Activated naive CD4-positive, alpha-beta T cell treated with anti-CD3 and anti-CD28 coated beads, Interleukin-2, amount 10 ng/mL, durations not matched to agents 7 days and 5 days (primary cell): ENCODE results near the gene IGLL1.
"Not testable (repeated sequence)": the region's sequence is repeated elsewhere in the genome, so short reads cannot be mapped to it uniquely, and the experiment has no call there.

ENCODE experiments used
- CTCF ChIA-PET: fragments of 350-600 bp; sonication (Branson Sonifier 250); formaldehyde crosslinking; loops from one replicate; lab custom pipeline; 2021; ENCODE audit warnings: antibody characterized with exemption; lab: Charles Lee
- DNase-seq: peaks from one replicate; pipeline ENCODE4 v3.0.0-alpha.2; 2020
- H3K27ac Mint-ChIP-seq: one replicate; pipeline ENCODE4 v1.8.0; 2021; ENCODE audit warnings: mild to moderate bottlenecking, moderate library complexity, mixed read lengths
- H3K27me3 Mint-ChIP-seq: one replicate; pipeline ENCODE4 v1.8.0; 2021; ENCODE audit warnings: mild to moderate bottlenecking, mixed read lengths
- H3K36me3 Mint-ChIP-seq: one replicate; pipeline ENCODE4 v1.8.0; 2021; ENCODE audit warnings: mixed read lengths
- H3K4me1 Mint-ChIP-seq: one replicate; pipeline ENCODE4 v1.8.0; 2021; ENCODE audit warnings: mixed read lengths
- H3K4me3 Mint-ChIP-seq: one replicate; pipeline ENCODE4 v1.8.0; 2021; ENCODE audit warnings: mild to moderate bottlenecking, moderate library complexity, mixed read lengths
- H3K9me3 Mint-ChIP-seq: one replicate; pipeline ENCODE4 v1.8.0; 2021; ENCODE audit warnings: mixed read lengths

Gene IGLL1

GRCh38 chr22:23579870-23580575, at the start of gene IGLL1:
IGLL1 (minus strand) TSS chr22:23580290; CDS start chr22:23580190, 100 bp downstream.
- H3K9me3 Mint-ChIP-seq = no peaks in the 10 kb centered on the region
- H3K4me1 Mint-ChIP-seq = peaks cover 8% of the 10 kb centered on the region
- H3K4me3 Mint-ChIP-seq = no peak within 1 kb of the TSS
- DNase-seq = no peak
- H3K27ac Mint-ChIP-seq = no peak within 1 kb of the TSS
- CTCF ChIA-PET = interaction anchor here (1.0 kb wide), 1 partner anchor 12 kb away, joined by 3 read pairs; no protein-coding TSS in a partner anchor
- H3K36me3 Mint-ChIP-seq = no peaks in the 10 kb centered on the region
- peaks cover 94% of the 10 kb centered on the region for H3K27me3 Mint-ChIP-seq

DNA sequence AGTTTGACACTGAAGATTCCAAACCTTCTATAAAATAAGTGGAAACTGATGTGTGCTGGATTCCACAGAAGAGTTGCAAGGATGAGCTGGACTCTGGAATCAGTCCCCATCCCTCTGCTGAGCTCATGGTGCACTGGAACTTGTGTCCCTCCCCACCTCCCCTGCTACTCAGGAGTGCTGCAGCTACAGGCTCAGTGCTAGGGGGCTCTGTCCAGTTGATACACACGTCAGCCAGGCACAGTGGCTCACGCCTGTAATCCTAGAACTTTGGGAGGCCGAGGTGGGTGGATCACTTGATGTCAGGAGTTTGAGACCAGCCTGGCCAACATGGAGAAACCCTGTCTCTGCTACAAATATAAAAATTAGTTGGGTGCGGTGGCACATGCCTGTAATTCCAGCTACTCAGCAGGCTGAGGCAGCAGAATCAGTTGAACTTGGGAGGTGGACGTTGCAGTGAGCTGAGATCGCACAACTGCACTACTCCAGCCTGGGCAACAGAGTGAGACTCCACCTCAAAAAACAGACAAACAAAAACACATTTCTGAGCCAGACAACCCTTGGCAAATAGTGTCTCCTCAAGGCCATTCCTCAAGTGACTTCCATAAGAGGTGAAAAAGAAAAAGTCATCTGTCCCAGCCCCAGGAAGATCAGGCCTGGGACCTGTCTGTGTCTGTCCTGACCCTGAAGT, 48.1 kb upstream of the IGLL1 start:
- not testable (repeated sequence) for H3K27ac Mint-ChIP-seq, H3K4me3 Mint-ChIP-seq, H3K27me3 Mint-ChIP-seq, DNase-seq, H3K4me1 Mint-ChIP-seq, H3K9me3 Mint-ChIP-seq, H3K36me3 Mint-ChIP-seq
- CTCF ChIA-PET = interaction anchor here (1.1 to 2.3 kb wide), 6 partner anchors 68 to 229 kb away, joined by 3 to 8 read pairs (median 6); partner anchors contain the start of genes C22orf15 and SLC2A11

GRCh38 chr22:23627401-23628055, 47.4 kb upstream of the IGLL1 start:
- peak; percentile 78 for DNase-seq
- not testable (repeated sequence) for H3K9me3 Mint-ChIP-seq, H3K27ac Mint-ChIP-seq, H3K36me3 Mint-ChIP-seq, H3K4me1 Mint-ChIP-seq, H3K4me3 Mint-ChIP-seq, H3K27me3 Mint-ChIP-seq
- CTCF ChIA-PET = interaction anchor here (1.1 to 2.3 kb wide), 6 partner anchors 69 to 230 kb away, joined by 3 to 8 read pairs (median 6); partner anchors contain the start of genes C22orf15 and SLC2A11

DNA sequence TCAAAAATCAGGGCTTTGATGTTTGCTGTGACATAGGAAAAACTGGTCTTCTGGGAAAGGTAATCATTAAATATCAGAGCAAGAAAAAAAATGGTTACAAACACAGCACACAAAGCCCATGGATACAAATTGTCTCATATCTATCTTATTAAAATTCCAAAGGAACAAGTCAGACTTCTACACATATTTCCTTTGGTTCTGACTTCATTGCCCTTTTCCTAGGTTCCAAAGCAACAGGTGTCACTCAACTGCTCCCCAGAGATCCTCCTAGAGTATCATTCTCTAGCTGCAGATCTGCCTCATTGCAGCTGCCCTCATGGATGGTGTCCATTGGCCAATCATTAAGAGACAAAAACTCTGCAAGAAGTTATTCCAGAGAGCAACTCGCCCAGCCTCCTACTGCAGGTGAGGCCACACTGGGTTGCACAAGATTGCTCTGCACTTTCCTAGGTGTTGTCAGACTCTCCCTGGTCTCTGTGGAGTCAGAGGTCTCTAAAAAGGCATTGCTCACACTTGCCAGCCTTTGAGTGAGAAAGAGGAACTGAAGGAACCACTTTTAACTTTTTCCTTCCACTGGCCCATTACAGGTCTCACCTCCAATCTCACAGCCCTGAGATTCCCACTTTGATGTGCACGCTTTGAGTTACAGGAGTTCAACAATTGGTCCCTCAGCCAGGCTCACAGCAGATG, 46.3 kb upstream of the IGLL1 start:
- CTCF ChIA-PET = interaction anchor here (1.5 kb wide), 1 partner anchor 223 kb away, joined by 3 read pairs; no protein-coding TSS in a partner anchor
- Mint-ChIP-seq H3K27me3 (no peaks in the 10 kb centered on the region), H3K9me3 (no peaks in the 10 kb centered on the region), H3K36me3 (no peaks in the 10 kb centered on the region), H3K4me1 (peaks cover 3% of the 10 kb centered on the region), H3K27ac (no peak overlapping the region), H3K4me3 (no peak overlapping the region)
- no peak for DNase-seq

GRCh38 chr22:23622634-23623033, 42.5 kb upstream of the IGLL1 start:
- Mint-ChIP-seq H3K4me3 (no peak overlapping the region), H3K27me3 (no peaks in the 10 kb centered on the region), H3K27ac (no peak overlapping the region), H3K36me3 (no peaks in the 10 kb centered on the region), H3K9me3 (no peaks in the 10 kb centered on the region), H3K4me1 (peaks cover 3% of the 10 kb centered on the region)
- no peak for DNase-seq
- CTCF ChIA-PET = no interaction called here

- CTCF ChIA-PET = not testable (repeated sequence)
Observed at GRCh38 chr22:23621916-23622315, 41.8 kb upstream of the IGLL1 start.

DNA sequence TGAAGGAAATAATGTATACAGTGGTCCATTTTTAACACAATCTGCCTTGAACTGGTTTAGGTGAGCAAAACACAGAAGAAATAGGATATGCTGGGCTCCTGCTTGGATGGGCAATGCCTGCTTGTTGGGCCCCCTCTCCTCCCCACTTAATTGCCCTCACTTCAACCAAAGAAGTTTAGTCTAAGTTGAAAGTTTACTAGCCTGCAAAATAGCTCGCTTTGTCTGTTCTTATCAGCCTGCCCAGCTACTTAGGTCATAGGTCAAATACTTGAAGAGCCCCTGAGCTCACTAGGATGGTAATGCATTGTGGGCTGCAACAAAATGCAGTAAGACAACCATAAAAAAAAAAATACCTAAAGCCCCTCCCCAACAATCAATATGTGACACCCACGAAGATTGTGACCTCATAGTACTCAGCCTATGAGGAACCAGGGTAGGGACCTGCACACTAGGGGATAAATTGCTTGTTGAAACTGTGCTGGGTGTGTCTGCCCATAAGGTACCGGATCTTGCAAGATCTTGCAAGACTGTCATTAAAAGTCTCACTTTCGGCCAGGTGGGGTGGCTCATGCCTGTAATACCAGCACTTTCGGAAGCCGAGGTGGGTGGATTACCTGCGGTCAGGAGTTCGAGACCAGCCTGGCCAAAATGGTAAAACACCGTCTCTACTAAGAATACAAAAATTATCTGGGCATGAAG, 41.1 kb upstream of the IGLL1 start:
- Mint-ChIP-seq H3K4me1 (no peaks in the 10 kb centered on the region), H3K27me3 (no peaks in the 10 kb centered on the region), H3K27ac (no peak overlapping the region), H3K36me3 (no peaks in the 10 kb centered on the region), H3K9me3 (no peaks in the 10 kb centered on the region), H3K4me3 (no peak overlapping the region)
- CTCF ChIA-PET = no interaction called here
- no peak for DNase-seq

More at GRCh38 chr22:23621916-23622315, 41.8 kb upstream of the IGLL1 start:
- not testable (repeated sequence) for H3K4me3 Mint-ChIP-seq, H3K27ac Mint-ChIP-seq, H3K36me3 Mint-ChIP-seq, H3K4me1 Mint-ChIP-seq, DNase-seq, H3K9me3 Mint-ChIP-seq, H3K27me3 Mint-ChIP-seq

DNA sequence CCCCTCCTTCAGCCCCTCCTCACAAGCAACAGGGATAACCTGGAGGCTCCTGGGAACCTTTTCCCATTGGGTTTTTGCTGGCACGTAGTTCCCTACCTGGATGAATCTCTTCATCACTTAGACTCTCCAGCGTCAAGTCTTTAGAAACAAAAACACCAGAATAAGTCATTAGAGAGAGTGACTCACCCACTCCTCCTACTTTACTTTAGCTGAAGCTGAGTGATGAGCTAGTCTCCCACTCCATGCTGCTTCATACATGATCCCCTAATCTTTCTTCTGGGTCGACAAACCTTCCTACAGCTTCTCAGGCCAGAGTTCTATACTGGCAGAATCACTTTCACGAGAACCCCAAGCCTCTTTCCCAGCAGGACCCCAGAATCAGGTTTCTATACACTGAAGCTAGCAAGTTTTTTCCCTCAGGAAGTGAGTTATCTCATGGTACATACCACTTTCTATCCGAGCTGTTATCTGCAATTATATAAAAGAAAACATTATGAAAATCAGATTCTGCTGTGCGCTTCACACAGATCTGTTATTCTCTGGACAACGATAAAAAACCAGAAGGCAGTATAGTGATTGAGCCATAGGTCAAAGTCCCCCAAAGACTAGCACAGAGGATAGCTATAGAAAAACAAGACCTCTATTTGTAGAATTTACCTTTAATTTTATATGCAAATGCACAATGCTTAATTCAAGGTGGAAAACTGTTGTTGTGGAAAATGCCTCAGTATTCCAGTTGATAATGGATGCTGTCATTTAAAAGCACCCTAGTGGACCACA, 33.3 kb upstream of the IGLL1 start:
- DNase-seq = no peak
- CTCF ChIA-PET = no interaction called here
- H3K36me3 Mint-ChIP-seq = no peaks in the 10 kb centered on the region
- no peak overlapping the region for H3K27ac Mint-ChIP-seq
- no peaks in the 10 kb centered on the region for H3K27me3 Mint-ChIP-seq
- peaks cover 17% of the 10 kb centered on the region for H3K4me1 Mint-ChIP-seq
- H3K9me3 Mint-ChIP-seq = no peaks in the 10 kb centered on the region
- H3K4me3 Mint-ChIP-seq = no peak overlapping the region

DNA sequence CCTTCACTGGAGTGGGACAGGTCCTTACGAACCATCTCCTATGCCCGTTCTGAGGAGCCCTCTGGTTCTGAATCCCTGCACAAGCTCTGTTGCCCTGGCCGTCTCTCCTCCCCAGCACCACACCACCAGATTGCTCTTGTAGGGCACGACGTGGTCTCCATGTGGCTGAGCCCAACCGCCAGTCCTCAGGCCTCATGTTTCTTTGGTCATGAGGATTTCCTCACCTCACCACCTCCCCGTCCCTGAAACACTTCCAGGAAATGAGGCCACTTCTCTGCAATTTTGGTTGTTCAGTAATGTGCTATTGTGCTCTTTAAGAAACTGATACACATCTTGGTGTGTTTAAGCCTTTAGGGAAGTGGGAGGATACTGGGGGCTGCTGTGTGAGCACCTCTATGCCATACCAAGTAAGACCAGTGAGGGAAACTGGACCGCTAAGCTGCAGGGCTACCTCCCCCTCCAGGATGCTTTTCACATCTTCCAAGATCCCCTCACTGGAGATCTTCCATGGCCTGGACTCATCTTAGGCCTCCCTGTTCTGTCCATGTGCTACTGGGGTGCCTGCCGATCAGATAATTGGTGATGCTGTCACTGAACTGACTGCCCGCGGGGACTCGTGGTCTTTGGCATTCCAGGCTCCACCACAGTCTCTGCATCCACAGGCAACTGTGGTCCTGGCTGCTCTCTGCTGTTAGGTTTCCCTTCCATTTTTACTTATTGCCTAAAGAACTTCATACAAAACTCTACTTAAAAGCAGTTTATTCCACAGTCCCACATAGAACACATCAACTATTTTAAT, 30.1 kb upstream of the IGLL1 start:
- Mint-ChIP-seq H3K9me3 (no peaks in the 10 kb centered on the region), H3K27ac (peak overlapping the region; percentile 29), H3K4me3 (no peak overlapping the region), H3K27me3 (no peaks in the 10 kb centered on the region), H3K4me1 (peaks cover 17% of the 10 kb centered on the region), H3K36me3 (no peaks in the 10 kb centered on the region)
- DNase-seq = no peak
- CTCF ChIA-PET = no interaction called here

- H3K36me3 Mint-ChIP-seq = no peaks in the 10 kb centered on the region
- no peak overlapping the region for H3K4me3 Mint-ChIP-seq
- peaks cover 17% of the 10 kb centered on the region for H3K4me1 Mint-ChIP-seq
- H3K27ac Mint-ChIP-seq = no peak overlapping the region
- CTCF ChIA-PET = interaction anchor here (1.0 kb wide), 1 partner anchor 17 kb away, joined by 3 read pairs; no protein-coding TSS in a partner anchor
- no peaks in the 10 kb centered on the region for H3K27me3 Mint-ChIP-seq
- no peaks in the 10 kb centered on the region for H3K9me3 Mint-ChIP-seq
- no peak for DNase-seq
Observed at GRCh38 chr22:23608583-23608982, 28.5 kb upstream of the IGLL1 start.

- Mint-ChIP-seq H3K4me3 (no peak overlapping the region), H3K27ac (no peak overlapping the region), H3K27me3 (peaks cover 5% of the 10 kb centered on the region), H3K9me3 (no peaks in the 10 kb centered on the region), H3K4me1 (peaks cover 17% of the 10 kb centered on the region), H3K36me3 (no peaks in the 10 kb centered on the region)
- CTCF ChIA-PET = no interaction called here
- no peak for DNase-seq
Observed at GRCh38 chr22:23606204-23607131, 26.4 kb upstream of the IGLL1 start.
